Tibial nerve (tissue), 4 donors: ENCODE results near the gene CLCN2. TPM values are rescaled to one million over a fixed set of nuclear protein-coding genes. Genes with fewer than 3 reads are reported as not detected.
A peak's percentile ranks its signal among the peaks of the same experiment; 100 is the strongest.

Experiments
- DNase-seq, 2 donors: peaks; one replicate each; pipeline ENCODE4 v3.0.0-alpha.2; 2019; ENCODE audit warnings: low spot score in 2 of 2
- H3K27ac ChIP-seq, 4 donors: fragments of 200-600 bp; sonication (generic) in 3 of 4; one replicate each; pipeline ENCODE4 v1.5.1; 2017 to 2019; ENCODE audit warnings: mild to moderate bottlenecking in 1 of 4
- H3K27me3 ChIP-seq, 2 donors: fragments of 200-600 bp; sonication (generic) in 1 of 2; one replicate each; pipeline versions ENCODE4 v1.5.1 to v1.6.0; 2017 to 2019
- H3K36me3 ChIP-seq, 3 donors: fragments of 200-600 bp; sonication (generic); one replicate each; pipeline ENCODE4 v1.5.1; 2018 to 2019
- H3K4me1 ChIP-seq, 4 donors: fragments of 200-600 bp; sonication (generic) in 3 of 4; one replicate each; pipeline ENCODE4 v1.5.1; 2017 to 2019
- H3K4me3 ChIP-seq, 4 donors: fragments of 200-600 bp; sonication (generic) in 3 of 4; one replicate each; pipeline ENCODE4 v1.5.1; 2017 to 2019; ENCODE audit warnings: mild to moderate bottlenecking in 1 of 4, moderate library complexity in 1 of 4
- H3K9me3 ChIP-seq, 4 donors: fragments of 200-600 bp; sonication (generic) in 3 of 4; one replicate each; pipeline ENCODE4 v1.5.1; 2017 to 2019
- CTCF ChIP-seq, 5 experiments: fragments of 200-600 bp in 3 of 5; fragments of 450-650 bp in 2 of 5; sonication (generic) in 3 of 5; IDR thresholded peaks; one replicate each; pipeline ENCODE4 v1.5.1; 2016 to 2019; ENCODE audit warnings: antibody characterized with exemption in 5 of 5, mild to moderate bottlenecking in 3 of 5, moderate library complexity in 2 of 5
- EP300 ChIP-seq, 2 donors: sonication (generic); formaldehyde crosslinking; IDR thresholded peaks; one replicate each; pipeline ENCODE4 v1.6.1; 2017; ENCODE audit warnings: antibody characterized with exemption in 2 of 2, mild to moderate bottlenecking in 1 of 2
- POLR2A ChIP-seq, 2 donors: fragments of 450-650 bp; IDR thresholded peaks; one replicate each; pipeline ENCODE4 v1.6.1; 2017; ENCODE audit warnings: antibody characterized with exemption in 2 of 2, mild to moderate bottlenecking in 2 of 2, moderate library complexity in 2 of 2
- WGBS, 2 donors: methylation state at CpG; one replicate each; pipeline ENCODE4 v1.1.5; 2018; 5-methylcytosine and 5-hydroxymethylcytosine counted together
- total RNA-seq, 4 donors: library from RNA; depleted of rRNA; stranded (reverse); fragments of >200 nt; gene quantifications; one replicate each; pipeline ENCODE4 v1.1.0, GENCODE V29; 2016

The CLCN2 gene
- total RNA-seq, 4 donors from 2014 or later, result 51.3 to 86.3 (median 54.9) TPM

DNA sequence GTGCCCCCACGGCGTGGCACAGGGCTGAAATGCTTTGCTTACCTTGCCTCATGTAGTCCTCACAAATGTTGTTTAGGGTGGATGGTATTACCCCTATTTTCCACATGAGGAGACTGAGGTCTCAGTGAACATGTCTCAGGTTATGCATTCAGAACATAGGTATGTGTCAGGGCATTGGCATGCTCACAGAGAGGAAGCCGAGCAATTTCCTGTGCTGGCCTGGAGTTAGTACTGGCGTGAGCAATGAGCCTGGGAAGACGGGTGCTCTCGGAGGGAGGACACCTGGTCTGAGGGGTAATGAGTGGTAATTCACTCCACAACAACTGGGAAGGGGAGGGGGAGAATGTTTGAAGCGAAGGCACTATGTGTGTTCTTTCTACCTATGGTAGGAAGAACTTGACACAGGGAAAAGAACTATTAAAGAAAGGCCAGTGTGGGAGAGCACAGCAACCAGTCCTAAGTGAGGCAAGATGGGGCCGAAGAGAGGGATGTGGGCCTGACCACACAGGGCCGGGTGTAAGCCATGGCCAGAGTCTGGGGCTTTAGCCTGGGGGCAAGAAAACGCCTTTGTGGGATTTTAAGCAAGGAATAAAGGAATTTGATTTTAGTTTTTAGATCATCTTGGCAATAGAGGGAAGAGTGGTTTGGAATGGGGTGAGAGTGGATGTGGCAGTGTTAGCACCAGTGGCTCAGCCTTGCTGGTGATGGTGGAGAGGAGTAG lies 28.9 kb downstream of the CLCN2 start:
- Histone ChIP-seq H3K9me3 (no peaks in the 10 kb centered on the region), H3K36me3 (peaks cover 0 to 77% (median 45%) of the 10 kb centered on the region in 3 donors), H3K4me1 (peaks cover 0 to 11% (median 7%) of the 10 kb centered on the region in 4 donors), H3K27me3 (no peaks in the 10 kb centered on the region), H3K27ac (peak overlapping the region in 2 of 4 donors; percentile 52 to 97), H3K4me3 (no peak overlapping the region)
- peak in 1 of 2 donors; percentile 11 for TF ChIP-seq EP300 (IDR thresholded peaks at IDR 0.05)
- no peak for TF ChIP-seq POLR2A (IDR thresholded peaks at IDR 0.05)
- 78 to 80% methylated on average over 10 of the region's 10 CpGs for whole genome bisulfite sequencing, 2 donors
- no peak for DNase-seq

DNA sequence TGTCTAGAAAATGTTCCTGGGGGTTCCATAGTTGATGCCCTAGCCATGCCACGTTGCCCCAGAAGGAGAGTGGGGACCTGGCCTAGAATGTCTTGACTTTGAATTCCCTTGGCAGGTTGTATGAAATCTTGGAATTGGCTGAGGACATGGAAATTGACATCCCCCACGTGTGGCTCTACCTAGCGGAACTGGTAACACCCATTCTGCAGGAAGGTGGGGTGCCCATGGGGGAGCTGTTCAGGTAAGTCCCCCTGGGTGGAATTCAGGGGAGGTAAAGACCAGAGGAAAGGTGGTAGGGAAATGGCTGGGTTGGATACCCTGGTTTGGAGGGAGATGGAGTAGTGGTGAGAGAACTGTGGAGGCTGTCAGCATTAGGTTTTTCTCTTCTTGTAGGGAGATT lies 32.9 kb downstream of the CLCN2 start:
- no peaks in the 10 kb centered on the region for H3K27me3 ChIP-seq
- TF ChIP-seq EP300 (IDR thresholded peaks at IDR 0.05), result no peak
- no peak for TF ChIP-seq POLR2A (IDR thresholded peaks at IDR 0.05)
- no peak for TF ChIP-seq CTCF (IDR thresholded peaks at IDR 0.05)
- H3K4me3 ChIP-seq, result no peak overlapping the region
- H3K27ac ChIP-seq, result no peak overlapping the region
- no peaks in the 10 kb centered on the region for H3K9me3 ChIP-seq
- 46 to 64% methylated on average over 3 of the region's 3 CpGs for WGBS, 2 donors
- H3K36me3 ChIP-seq, result peaks cover 7 to 100% (median 74%) of the 10 kb centered on the region in 3 donors
- no peak for DNase-seq
- H3K4me1 ChIP-seq, result peaks cover 0 to 7% (median 0%) of the 10 kb centered on the region in 4 donors

- Histone ChIP-seq H3K36me3 (peaks cover 12 to 100% (median 74%) of the 10 kb centered on the region in 3 donors), H3K9me3 (no peaks in the 10 kb centered on the region), H3K4me3 (no peak overlapping the region), H3K4me1 (peaks cover 0 to 12% (median 0%) of the 10 kb centered on the region in 4 donors), H3K27ac (no peak overlapping the region), H3K27me3 (no peaks in the 10 kb centered on the region)
- TF ChIP-seq CTCF (IDR thresholded peaks at IDR 0.05) (no peak), EP300 (IDR thresholded peaks at IDR 0.05) (no peak), POLR2A (IDR thresholded peaks at IDR 0.05) (no peak)
- DNase-seq, result no peak
- WGBS, 2 donors, result 90 to 92% methylated on average over 21 of the region's 21 CpGs
Observed at GRCh38 chr3:184327171-184327570, 34.2 kb downstream of the CLCN2 start.

GRCh38 chr3:184325715-184326369 lies 35.6 kb downstream of the CLCN2 start:
- DNase-seq, result no peak
- H3K4me1 ChIP-seq, result peaks cover 0 to 25% (median 2%) of the 10 kb centered on the region in 4 donors
- H3K4me3 ChIP-seq, result no peak overlapping the region
- TF ChIP-seq EP300 (IDR thresholded peaks at IDR 0.05) (no peak), POLR2A (IDR thresholded peaks at IDR 0.05) (no peak), CTCF (IDR thresholded peaks at IDR 0.05) (no peak)
- no peaks in the 10 kb centered on the region for H3K9me3 ChIP-seq
- H3K36me3 ChIP-seq, result peaks cover 19 to 100% (median 75%) of the 10 kb centered on the region in 3 donors
- WGBS, 2 donors, result 83 to 84% methylated on average over 6 of the region's 6 CpGs
- peak overlapping the region in 1 of 4 donors; percentile 2 for H3K27ac ChIP-seq
- H3K27me3 ChIP-seq, result no peaks in the 10 kb centered on the region

GRCh38 chr3:184325269-184325668 lies 36.1 kb downstream of the CLCN2 start:
- H3K36me3 ChIP-seq, result peaks cover 19 to 100% (median 74%) of the 10 kb centered on the region in 3 donors
- whole genome bisulfite sequencing, 2 donors, result 90 to 92% methylated on average over 13 of the region's 13 CpGs

More at GRCh38 chr3:184325269-184325668, 36.1 kb downstream of the CLCN2 start:
- TF ChIP-seq EP300 (IDR thresholded peaks at IDR 0.05) (no peak), POLR2A (IDR thresholded peaks at IDR 0.05) (no peak), CTCF (IDR thresholded peaks at IDR 0.05) (no peak)
- H3K9me3 ChIP-seq, result no peaks in the 10 kb centered on the region
- no peak overlapping the region for H3K4me3 ChIP-seq
- H3K27ac ChIP-seq, result peak overlapping the region in 1 of 4 donors; percentile 20
- H3K27me3 ChIP-seq, result no peaks in the 10 kb centered on the region
- peaks cover 0 to 31% (median 7%) of the 10 kb centered on the region in 4 donors for H3K4me1 ChIP-seq
- no peak for DNase-seq
